ENCODE data around the gene IQCM. TPM values are rescaled to one million over a fixed set of nuclear protein-coding genes. Genes with fewer than 3 reads are reported as not detected.
A peak's percentile ranks its signal among the peaks of the same experiment; 100 is the strongest.

The IQCM gene
- total and polyA plus RNA-seq, 2 donors (not counting 1 experiment from before 2014, with no cell fraction given): not detected

- Histone ChIP-seq H4K20me1 (ENCODE audit: control insufficient read depth, extremely low read depth, insufficient read depth, low read length) (no peaks in the 10 kb centered on the region), H3K4me1 (ENCODE audit: control insufficient read depth, extremely low read depth, insufficient read depth, low read length) (peaks cover 2% of the 10 kb centered on the region), H2AFZ (ENCODE audit: low read length) (no peak overlapping the region), H3K27me3 (ENCODE audit: control insufficient read depth, insufficient read depth, low read length) (no peaks in the 10 kb centered on the region), H3K9me3 (ENCODE audit: control insufficient read depth, insufficient read depth, low read depth, low read length) (no peaks in the 10 kb centered on the region), H3K36me3 (ENCODE audit: control insufficient read depth, insufficient read depth, low read length) (no peaks in the 10 kb centered on the region), H3K79me2 (ENCODE audit: control insufficient read depth, insufficient read depth, low read length) (no peaks in the 10 kb centered on the region), H3K27ac (ENCODE audit: insufficient read depth, low read length) (no peak overlapping the region), H3K4me3 (replicated peaks in 1 of 4; ENCODE audit: control extremely low read depth in 1 of 4, insufficient read depth in 1 of 4, low read depth in 3 of 4, low read length in 4 of 4) (no peak overlapping the region), H3K9ac (ENCODE audit: insufficient read depth, low read length) (no peak overlapping the region), H3K4me2 (ENCODE audit: extremely low read depth, insufficient read depth, low read length) (no peak overlapping the region)
- peak in 1 of 2 donors; percentile 33 for DNase-seq (ENCODE audit: low read depth in 2 of 2)
- TF ChIP-seq EZH2 (IDR thresholded peaks at IDR 0.05; ENCODE audit: low read length, missing control alignments) (no peak), CTCF (conservative IDR thresholded peaks at IDR 0.05 in 1 of 2, IDR thresholded peaks at IDR 0.05 in 1 of 2; ENCODE audit: low read depth in 1 of 2, low read length in 2 of 2) (no peak)
Measured at GRCh38 chr4:149794352-149794751, 21.3 kb downstream of the IQCM start.

- H3K27ac ChIP-seq (ENCODE audit: insufficient read depth, low read length): no peak overlapping the region
- H3K4me1 ChIP-seq (ENCODE audit: control insufficient read depth, extremely low read depth, insufficient read depth, low read length): peaks cover 2% of the 10 kb centered on the region
- peak; percentile 34 to 49 for DNase-seq (ENCODE audit: low read depth in 2 of 2)
- no peak overlapping the region for H3K9ac ChIP-seq (ENCODE audit: insufficient read depth, low read length)
- H3K9me3 ChIP-seq (ENCODE audit: control insufficient read depth, insufficient read depth, low read depth, low read length): no peaks in the 10 kb centered on the region
- H3K4me3 ChIP-seq (replicated peaks in 1 of 4; ENCODE audit: control extremely low read depth in 1 of 4, insufficient read depth in 1 of 4, low read depth in 3 of 4, low read length in 4 of 4): no peak overlapping the region
- TF ChIP-seq EZH2 (IDR thresholded peaks at IDR 0.05; ENCODE audit: low read length, missing control alignments): no peak
- no peak for TF ChIP-seq CTCF (conservative IDR thresholded peaks at IDR 0.05 in 1 of 2, IDR thresholded peaks at IDR 0.05 in 1 of 2; ENCODE audit: low read depth in 1 of 2, low read length in 2 of 2)
- no peak overlapping the region for H3K4me2 ChIP-seq (ENCODE audit: extremely low read depth, insufficient read depth, low read length)
- no peak overlapping the region for H2AFZ ChIP-seq (ENCODE audit: low read length)
- no peaks in the 10 kb centered on the region for H4K20me1 ChIP-seq (ENCODE audit: control insufficient read depth, extremely low read depth, insufficient read depth, low read length)
- H3K79me2 ChIP-seq (ENCODE audit: control insufficient read depth, insufficient read depth, low read length): no peaks in the 10 kb centered on the region
- H3K27me3 ChIP-seq (ENCODE audit: control insufficient read depth, insufficient read depth, low read length): no peaks in the 10 kb centered on the region
- no peaks in the 10 kb centered on the region for H3K36me3 ChIP-seq (ENCODE audit: control insufficient read depth, insufficient read depth, low read length)
Measured at GRCh38 chr4:149793459-149793858, 22.2 kb downstream of the IQCM start.

GRCh38 chr4:149791851-149792250 is 23.8 kb downstream of the IQCM start:
- no peak overlapping the region for H3K4me2 ChIP-seq (ENCODE audit: extremely low read depth, insufficient read depth, low read length)
- peaks cover 2% of the 10 kb centered on the region for H3K4me1 ChIP-seq (ENCODE audit: control insufficient read depth, extremely low read depth, insufficient read depth, low read length)
- DNase-seq (ENCODE audit: low read depth in 2 of 2): peak in 1 of 2 donors; percentile 36

More at GRCh38 chr4:149791851-149792250, 23.8 kb downstream of the IQCM start:
- Histone ChIP-seq H3K27ac (ENCODE audit: insufficient read depth, low read length) (no peak overlapping the region), H3K79me2 (ENCODE audit: control insufficient read depth, insufficient read depth, low read length) (no peaks in the 10 kb centered on the region), H3K4me3 (replicated peaks in 1 of 4; ENCODE audit: control extremely low read depth in 1 of 4, insufficient read depth in 1 of 4, low read depth in 3 of 4, low read length in 4 of 4) (no peak overlapping the region), H3K27me3 (ENCODE audit: control insufficient read depth, insufficient read depth, low read length) (no peaks in the 10 kb centered on the region), H4K20me1 (ENCODE audit: control insufficient read depth, extremely low read depth, insufficient read depth, low read length) (no peaks in the 10 kb centered on the region), H3K9ac (ENCODE audit: insufficient read depth, low read length) (no peak overlapping the region), H3K36me3 (ENCODE audit: control insufficient read depth, insufficient read depth, low read length) (no peaks in the 10 kb centered on the region), H3K9me3 (ENCODE audit: control insufficient read depth, insufficient read depth, low read depth, low read length) (no peaks in the 10 kb centered on the region), H2AFZ (ENCODE audit: low read length) (no peak overlapping the region)
- TF ChIP-seq EZH2 (IDR thresholded peaks at IDR 0.05; ENCODE audit: low read length, missing control alignments) (no peak), CTCF (conservative IDR thresholded peaks at IDR 0.05 in 1 of 2, IDR thresholded peaks at IDR 0.05 in 1 of 2; ENCODE audit: low read depth in 1 of 2, low read length in 2 of 2) (no peak)
